HepG2 (cell line): ENCODE data around the gene ZBED1. TPM values are rescaled to one million over a fixed set of nuclear protein-coding genes. Genes with fewer than 3 reads are reported as not detected.

Source experiments
- ATAC-seq: fragments of 200-7000 bp; cut with Tn5 transposase; 3 replicates; pipeline ENCODE4 v1.9.1; 2020; ENCODE audit warnings: mild to moderate bottlenecking, moderate library complexity
- BruUV-seq: library from RNA; stranded (reverse); fragments of 400-500 nt; replicated peaks from 2 replicates; lab custom pipeline; 2021; lab: Mats Ljungman, UMichigan
- CTCF ChIA-PET: fragments of 300-600 bp; formaldehyde crosslinking; extraction: SDS; loops from one replicate; lab custom pipeline; 2021; ENCODE audit warnings: low total read pairs, inconsistent platforms, low intra/inter-chr PET ratio; lab: Yijun Ruan, JAX
- POLR2A ChIA-PET: fragments of 350-600 bp; sonication (Branson Sonifier 250); formaldehyde crosslinking; loops from one replicate; lab custom pipeline; 2020; ENCODE audit warnings: antibody characterized with exemption, inconsistent platforms; lab: Yijun Ruan, JAX
- DNase-seq: peaks from one replicate; pipeline ENCODE4 v3.0.0-alpha.2; 2015; ENCODE audit warnings: low spot score
- FAIRE-seq: peaks from 3 replicates; lab custom pipeline; 2011; peaks lifted over from hg19 to GRCh38; lab: Jason Lieb, UNC
- H2AFZ ChIP-seq: one replicate; pipeline ENCODE4 v1.6.1; 2011; ENCODE audit warnings: low read length, inconsistent platforms
- H3K27ac ChIP-seq: fragments of 300-600 bp; 3 replicates; pipeline ENCODE4 v1.8.0; 2011; ENCODE audit warnings: mixed run types, mild to moderate bottlenecking, mixed read lengths, low read length, inconsistent platforms; ENCODE audit not compliant: insufficient read depth; ENCODE audit errors: extremely low read length
- H3K27me3 ChIP-seq, 2 experiments: fragments of 200-600 bp in 1 of 2; 2 replicates in 1 of 2; 3 replicates in 1 of 2; pipeline versions ENCODE4 v1.6.0 to v1.8.0; 2011; ENCODE audit warnings: low read length in 2 of 2, mild to moderate bottlenecking in 2 of 2, moderate library complexity in 2 of 2, inconsistent platforms in 1 of 2; ENCODE audit not compliant: insufficient read depth in 2 of 2, control insufficient read depth in 1 of 2
- H3K36me3 ChIP-seq, 2 experiments: fragments of 200-600 bp in 1 of 2; replicated peaks in 1 of 2; 2 replicates in 1 of 2; 3 replicates in 1 of 2; pipeline versions ENCODE4 v1.5.1 to v1.8.0; 2011; ENCODE audit warnings: low read length in 2 of 2, inconsistent platforms in 1 of 2; ENCODE audit not compliant: insufficient read depth in 2 of 2, control insufficient read depth in 1 of 2
- H3K4me1 ChIP-seq: 2 replicates; pipeline ENCODE4 v1.5.1; 2012; ENCODE audit warnings: low read length, inconsistent platforms; ENCODE audit not compliant: insufficient read depth
- H3K4me2 ChIP-seq: 2 replicates; pipeline ENCODE4 v1.6.0; 2011; ENCODE audit warnings: low read depth, low read length, inconsistent platforms
- H3K4me3 ChIP-seq, 3 experiments: fragments of 200-600 bp in 1 of 3; sonication (generic), shearing (Covaris generic) in 1 of 3; replicated peaks in 1 of 3; 2 replicates each; pipeline ENCODE4 v1.5.1; 2011 to 2016; ENCODE audit warnings: low read length in 3 of 3, inconsistent platforms in 2 of 3, low read depth in 2 of 3, mild to moderate bottlenecking in 2 of 3, control low read depth in 1 of 3, mixed read lengths in 1 of 3; ENCODE audit not compliant: insufficient read depth in 1 of 3
- H3K79me2 ChIP-seq: one replicate; pipeline ENCODE4 v1.6.1; 2011; ENCODE audit warnings: low read length, inconsistent platforms; ENCODE audit not compliant: insufficient read depth
- H3K9ac ChIP-seq: 2 replicates; pipeline ENCODE4 v1.6.0; 2011; ENCODE audit warnings: mild to moderate bottlenecking, low read depth, low read length, inconsistent platforms; ENCODE audit not compliant: insufficient read depth
- H3K9me3 ChIP-seq: 2 replicates; pipeline ENCODE4 v1.5.1; 2012; ENCODE audit warnings: mild to moderate bottlenecking, low read length
- H4K20me1 ChIP-seq: 2 replicates; pipeline ENCODE4 v1.6.0; 2011; ENCODE audit warnings: inconsistent platforms, mild to moderate bottlenecking, low read length, moderate library complexity; ENCODE audit not compliant: insufficient read depth
- ELF1 ChIP-seq: sonication (generic); formaldehyde crosslinking; IDR thresholded peaks from 2 replicates; pipeline ENCODE4 v1.4.0; 2020; ENCODE audit warnings: missing genetic modification reagents
- HNRNPH1 ChIP-seq: fragments of 200-400 bp; formaldehyde crosslinking; optimal IDR thresholded peaks from 2 replicates; pipeline ENCODE3; 2017; ENCODE audit warnings: mild to moderate bottlenecking, low read depth, low read length
- KAT8 ChIP-seq: IDR thresholded peaks from 2 replicates; pipeline ENCODE4 v1.6.1; 2016; ENCODE audit warnings: missing genetic modification reagents, missing compliant biosample characterization
- MTF2 ChIP-seq: sonication (generic); formaldehyde crosslinking; IDR thresholded peaks from 2 replicates; pipeline ENCODE4 v1.5.0; 2020; ENCODE audit warnings: missing genetic modification reagents, borderline replicate concordance
- SMC3 ChIP-seq: IDR thresholded peaks from 2 replicates; pipeline ENCODE4 v1.6.1; 2011; ENCODE audit warnings: low read length, improper control_type of control experiment
- ZBTB26 ChIP-seq: IDR thresholded peaks from 2 replicates; pipeline ENCODE4 v1.6.1; 2016; ENCODE audit warnings: missing compliant biosample characterization, missing genetic modification reagents, borderline replicate concordance
- ZNF18 ChIP-seq: sonication (generic); formaldehyde crosslinking; IDR thresholded peaks from 2 replicates; pipeline ENCODE4 v1.8.0; 2022; ENCODE audit warnings: mild to moderate bottlenecking, missing genetic modification reagents; ENCODE audit not compliant: insufficient replicate concordance
- ZNF331 ChIP-seq: sonication (generic); formaldehyde crosslinking; IDR thresholded peaks from 2 replicates; pipeline ENCODE4 v1.4.0; 2020; ENCODE audit warnings: missing genetic modification reagents
- WGBS: methylation state at CpG from one replicate; pipeline ENCODE4 v1.1.6; 2017; ENCODE audit warnings: low lambda C conversion rate; 5-methylcytosine and 5-hydroxymethylcytosine counted together
- in situ Hi-C: cut with HindIII; loops from 2 replicates; pipeline ENCODE4 v1.10.0; 2017; ENCODE audit warnings: low pct_unique_long_range_greater_than_20kb; ENCODE audit not compliant: extremely low pct_ligation_motif_present
- intact Hi-C: fragments of 100-400 bp; cut with micrococcal nuclease; formaldehyde crosslinking; loops from one replicate; pipeline ENCODE4 v1.10.0; 2022; ENCODE audit not compliant: unreplicated experiment
- polyA plus RNA-seq, 8 experiments: library from polyadenylated mRNA; depleted of rRNA in 3 of 8; stranded (reverse) in 7 of 8; unstranded in 1 of 8; fragments of >200 nt; fragmentation: Illumina TruSeq in 4 of 8; extraction: Trizol in 4 of 8; gene quantifications; 2 replicates each; pipeline versions ENCODE4 v1.2.1 to v1.2.3, GENCODE V29; 2011 to 2016; ENCODE audit warnings: low read depth in 4 of 8, missing spikeins in 1 of 8, mixed read lengths in 1 of 8; ENCODE audit not compliant: insufficient read depth in 1 of 8
- total RNA-seq, 5 experiments: library from RNA; depleted of rRNA; stranded (reverse); fragments of >200 nt; fragmentation: Illumina TruSeq; extraction: Trizol; gene quantifications; 2 replicates each; pipeline ENCODE4 v1.2.3, GENCODE V29; 2016; ENCODE audit warnings: low read depth in 1 of 5

The ZBED1 gene
- total and polyA plus RNA-seq, 2 of the 13 experiments (the other 11 are each of a cell fraction or from before 2014, with no cell fraction given) = 20.0 to 29.8 TPM

- POLR2A ChIA-PET = no interaction called here
- no peak overlapping the region for H3K27ac ChIP-seq
- H3K9me3 ChIP-seq = peaks cover 4% of the 10 kb centered on the region; the same call in 1 of the 2 replicates
- H3K9ac ChIP-seq = no peak overlapping the region
- DNase-seq (no peak), FAIRE-seq (no peak), ATAC-seq (no peak)
- H3K4me3 ChIP-seq = no peak overlapping the region
- H2AFZ ChIP-seq = no peak overlapping the region
- no peak overlapping the region for H3K4me2 ChIP-seq
- H3K36me3 ChIP-seq = peaks cover 0 to 10% of the 10 kb centered on the region in 2 experiments; a peak in 1 of 5 replicates
- no peaks in the 10 kb centered on the region; a peak in 1 of 5 replicates for H3K27me3 ChIP-seq
- CTCF ChIA-PET = no interaction called here
- intact Hi-C loops = no loop called here
- H4K20me1 ChIP-seq = no peaks in the 10 kb centered on the region
- in situ Hi-C loops = no loop called here
- H3K79me2 ChIP-seq = peaks cover 4% of the 10 kb centered on the region
- no peaks in the 10 kb centered on the region for H3K4me1 ChIP-seq
- BruUV-seq = no TSS peak
- TF ChIP-seq HNRNPH1 = no peak
- WGBS = 93% methylated on average over 5 of the region's 5 CpGs
Measured at GRCh38 chrX:2441466-2441865, 59.3 kb downstream of the ZBED1 start.

GRCh38 chrX:2439613-2440012, 61.2 kb downstream of the ZBED1 start:
- CTCF ChIA-PET = no interaction called here
- no peaks in the 10 kb centered on the region for H3K4me1 ChIP-seq
- peaks cover 0 to 10% of the 10 kb centered on the region in 2 experiments; a peak in 1 of 5 replicates for H3K36me3 ChIP-seq
- ATAC-seq (no peak), FAIRE-seq (no peak), DNase-seq (no peak)
- in situ Hi-C loops = no loop called here
- peaks cover 4% of the 10 kb centered on the region; the same call in 1 of the 2 replicates for H3K9me3 ChIP-seq
- no peaks in the 10 kb centered on the region; a peak in 1 of 5 replicates for H3K27me3 ChIP-seq
- H2AFZ ChIP-seq = no peak overlapping the region
- no peak overlapping the region for H3K9ac ChIP-seq
- no peak overlapping the region for H3K4me2 ChIP-seq
- WGBS = 100% methylated on average over 7 of the region's 8 CpGs
- BruUV-seq = no TSS peak
- no peak overlapping the region for H3K27ac ChIP-seq
- POLR2A ChIA-PET = no interaction called here
- no peak overlapping the region for H3K4me3 ChIP-seq
- no peaks in the 10 kb centered on the region for H4K20me1 ChIP-seq
- no peaks in the 10 kb centered on the region for H3K79me2 ChIP-seq
- intact Hi-C loops = no loop called here
- TF ChIP-seq KAT8 (no peak), SMC3 (no peak), ZNF18 (CRISPR knock-in tag) (no peak), ZBTB26 (CRISPR knock-in tag) (no peak), MTF2 (CRISPR knock-in tag) (no peak), ELF1 (CRISPR knock-in tag) (no peak), ZNF331 (CRISPR knock-in tag) (no peak)
